ENCODE measurements around the gene NDUFV1.

The NDUFV1 gene

DNA sequence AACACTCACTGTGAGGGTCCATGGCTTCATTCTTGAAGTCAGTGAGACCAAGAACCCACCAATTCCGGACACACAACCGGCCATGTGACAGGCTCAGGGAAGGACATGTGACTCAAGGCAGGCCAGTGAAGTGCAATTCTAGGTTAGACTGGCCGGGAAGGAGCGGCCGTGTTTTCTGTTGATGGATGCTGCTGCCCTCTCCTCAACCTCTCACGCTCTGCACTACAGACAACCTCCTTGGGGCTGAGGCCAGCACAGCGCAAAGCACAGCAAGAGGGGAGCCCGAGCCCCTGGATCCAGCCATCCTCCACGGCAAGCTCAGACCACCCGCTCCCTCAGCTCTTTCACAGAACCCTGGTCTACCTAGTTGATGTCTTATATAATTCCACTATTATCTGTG, 20.2 kb downstream of the NDUFV1 start:
- no peak for TF ChIP-seq ZFX (IDR thresholded peaks at IDR 0.05; ENCODE audit: borderline replicate concordance)
- TF ChIP-seq, protein P1, sequence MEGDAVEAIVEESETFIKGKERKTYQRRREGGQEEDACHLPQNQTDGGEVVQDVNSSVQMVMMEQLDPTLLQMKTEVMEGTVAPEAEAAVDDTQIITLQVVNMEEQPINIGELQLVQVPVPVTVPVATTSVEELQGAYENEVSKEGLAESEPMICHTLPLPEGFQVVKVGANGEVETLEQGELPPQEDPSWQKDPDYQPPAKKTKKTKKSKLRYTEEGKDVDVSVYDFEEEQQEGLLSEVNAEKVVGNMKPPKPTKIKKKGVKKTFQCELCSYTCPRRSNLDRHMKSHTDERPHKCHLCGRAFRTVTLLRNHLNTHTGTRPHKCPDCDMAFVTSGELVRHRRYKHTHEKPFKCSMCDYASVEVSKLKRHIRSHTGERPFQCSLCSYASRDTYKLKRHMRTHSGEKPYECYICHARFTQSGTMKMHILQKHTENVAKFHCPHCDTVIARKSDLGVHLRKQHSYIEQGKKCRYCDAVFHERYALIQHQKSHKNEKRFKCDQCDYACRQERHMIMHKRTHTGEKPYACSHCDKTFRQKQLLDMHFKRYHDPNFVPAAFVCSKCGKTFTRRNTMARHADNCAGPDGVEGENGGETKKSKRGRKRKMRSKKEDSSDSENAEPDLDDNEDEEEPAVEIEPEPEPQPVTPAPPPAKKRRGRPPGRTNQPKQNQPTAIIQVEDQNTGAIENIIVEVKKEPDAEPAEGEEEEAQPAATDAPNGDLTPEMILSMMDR (IDR thresholded peaks at IDR 0.05): no peak
- peak overlapping the region; percentile 93 for H3K27ac ChIP-seq

DNA sequence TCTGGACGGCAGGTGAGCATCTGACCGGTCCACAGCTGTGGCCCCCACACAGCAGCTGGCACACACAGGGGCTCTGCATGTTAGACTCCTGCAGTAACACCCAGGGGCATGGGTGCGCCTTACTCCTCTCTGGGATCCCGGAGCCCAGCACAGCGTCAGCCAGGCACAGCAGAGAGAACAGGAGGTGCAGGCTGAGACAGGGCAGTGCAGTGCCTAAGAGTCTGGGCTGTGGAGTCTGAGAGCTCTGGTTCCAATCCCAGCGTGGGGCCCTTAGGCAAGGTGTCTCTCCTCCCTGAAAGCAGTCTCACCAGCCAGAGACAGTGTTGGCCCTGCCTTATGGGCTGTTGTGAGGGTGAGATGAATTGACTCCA, 20.7 kb downstream of the NDUFV1 start:
- no peak for TF ChIP-seq ZFX (IDR thresholded peaks at IDR 0.05; ENCODE audit: borderline replicate concordance)
- TF ChIP-seq, protein P1 (IDR thresholded peaks at IDR 0.05): no peak
- H3K27ac ChIP-seq: peak overlapping the region; percentile 93

DNA sequence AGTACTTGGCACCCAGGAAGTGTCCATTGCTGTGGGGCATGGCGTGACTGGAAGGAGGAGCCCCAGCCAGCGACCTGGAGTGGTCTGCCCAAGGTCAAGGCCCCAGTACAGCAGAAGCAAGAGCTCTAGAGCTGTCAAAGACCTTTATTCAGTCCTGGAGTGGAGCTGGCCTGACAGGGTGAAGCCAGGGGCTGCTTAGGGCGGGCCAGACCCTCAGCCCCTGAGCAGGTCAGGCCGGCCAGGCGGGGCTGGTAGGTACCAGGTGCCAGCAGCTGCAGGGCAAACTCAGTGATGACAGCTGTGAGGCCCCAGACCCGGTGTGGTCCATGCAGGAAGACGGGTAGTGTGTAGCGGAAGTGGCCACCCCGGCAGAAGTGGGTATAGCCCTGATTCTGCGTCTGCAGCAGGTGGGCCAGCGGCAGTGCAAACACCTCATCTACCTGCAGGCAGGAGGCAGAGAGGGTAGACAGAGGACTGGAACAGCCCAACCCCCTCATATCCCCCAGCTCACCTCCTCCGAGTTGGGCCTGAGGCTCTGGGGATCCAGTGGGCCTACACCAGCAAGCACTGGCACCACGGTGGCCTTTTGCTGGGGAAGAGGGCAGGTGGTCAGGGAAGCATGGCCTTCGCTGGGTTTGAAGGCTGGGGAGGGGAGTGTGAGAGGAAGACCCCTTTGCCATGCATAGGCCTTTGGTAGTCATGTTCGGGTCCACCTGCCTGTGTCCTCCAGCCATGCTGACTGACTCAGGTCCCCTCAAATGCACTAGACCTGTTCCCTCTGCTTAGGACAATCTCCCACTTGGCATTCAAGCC, 21.3 kb downstream of the NDUFV1 start:
- TF ChIP-seq ZFX (IDR thresholded peaks at IDR 0.05; ENCODE audit: borderline replicate concordance): no peak
- TF ChIP-seq, protein P1 (IDR thresholded peaks at IDR 0.05): no peak
- peak overlapping the region; percentile 93 for H3K27ac ChIP-seq

DNA sequence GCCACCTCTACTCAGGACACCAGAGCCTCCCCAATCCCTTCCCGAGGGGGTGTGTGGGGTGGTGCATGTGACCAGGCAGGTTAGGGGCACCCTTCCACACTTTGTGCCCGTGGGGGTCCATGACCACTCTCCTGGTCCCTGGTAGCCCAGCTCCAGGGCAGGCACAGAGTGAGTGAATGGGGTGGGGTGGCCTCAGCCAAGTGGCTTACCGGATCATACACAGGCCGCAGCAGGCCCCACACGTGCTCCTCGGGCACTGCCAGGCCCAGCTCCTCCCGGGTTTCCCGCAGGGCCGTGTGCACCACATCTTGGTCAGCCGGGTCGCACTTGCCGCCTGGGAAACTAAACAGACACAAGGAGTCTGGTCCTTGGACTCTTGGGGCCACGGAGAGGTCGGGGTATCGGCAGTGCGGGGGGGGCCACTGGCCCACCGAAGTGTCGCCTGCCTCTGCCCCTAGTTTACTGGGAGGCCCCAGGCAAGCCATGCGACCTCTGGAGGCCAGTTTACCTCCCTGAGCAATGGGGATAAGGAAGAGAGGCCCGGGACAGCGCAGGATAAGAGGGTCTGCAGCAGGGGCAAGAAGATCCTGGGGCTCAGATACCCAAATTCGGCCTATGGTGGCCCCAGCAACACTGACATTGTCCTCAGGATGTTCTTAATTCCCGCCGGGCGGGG, 22.1 kb downstream of the NDUFV1 start:
- peak overlapping the region; percentile 93 for H3K27ac ChIP-seq
- TF ChIP-seq ZFX (IDR thresholded peaks at IDR 0.05; ENCODE audit: borderline replicate concordance): no peak
- TF ChIP-seq, protein P1 (IDR thresholded peaks at IDR 0.05): no peak

DNA sequence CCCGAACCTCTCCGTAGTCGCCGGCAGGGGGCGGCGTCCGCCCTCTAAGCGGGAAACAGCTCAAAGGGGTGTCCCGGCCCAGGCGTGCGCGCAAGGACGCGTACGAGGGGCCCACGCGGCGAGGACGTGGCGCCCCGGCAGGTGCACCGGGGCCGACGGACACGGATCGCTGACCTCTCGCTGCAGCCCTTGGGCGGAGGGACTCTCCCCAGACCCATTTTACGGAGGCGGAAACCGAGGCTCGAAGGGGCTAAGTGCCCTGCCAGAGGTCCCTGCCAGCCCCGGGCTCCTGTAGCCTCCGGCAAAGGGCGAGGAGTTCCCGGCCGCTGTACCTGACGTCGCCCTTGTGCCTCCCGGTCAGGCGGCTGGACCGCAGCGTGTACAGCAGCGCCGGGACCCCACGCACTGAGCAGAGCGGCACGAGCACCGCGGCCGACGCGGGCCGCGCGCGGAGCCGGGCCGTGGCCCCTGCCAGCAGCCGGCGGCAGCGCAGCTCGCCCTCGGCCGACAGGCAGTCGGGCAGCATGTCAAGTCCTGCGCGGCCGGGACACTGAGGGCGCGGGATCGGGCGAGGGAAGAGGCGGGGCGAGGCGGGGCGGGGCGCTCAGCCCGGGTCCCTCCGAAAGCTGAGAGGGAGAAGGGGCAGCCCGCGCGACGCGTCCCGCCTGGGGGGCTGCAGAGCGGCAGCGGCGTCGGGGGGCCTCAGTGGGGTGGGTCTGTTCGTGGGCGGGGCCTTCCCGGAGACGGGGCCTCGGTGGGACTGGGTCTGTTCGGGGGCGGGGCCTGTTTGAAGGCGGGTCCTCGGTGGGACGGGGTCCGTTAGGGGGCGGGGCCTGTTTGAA, 22.9 kb downstream of the NDUFV1 start, which contains the start of gene NUDT8:
Gene NUDT8 (minus strand): TSS at position 552 of the 842 bp plus-strand sequence. CDS start 26 bp downstream, at position 526.
- peak within 1 kb of the TSS; percentile 93 for H3K27ac ChIP-seq
- TF ChIP-seq, protein P1 (IDR thresholded peaks at IDR 0.05): peak; percentile 92
- no peak for TF ChIP-seq ZFX (IDR thresholded peaks at IDR 0.05; ENCODE audit: borderline replicate concordance)

DNA sequence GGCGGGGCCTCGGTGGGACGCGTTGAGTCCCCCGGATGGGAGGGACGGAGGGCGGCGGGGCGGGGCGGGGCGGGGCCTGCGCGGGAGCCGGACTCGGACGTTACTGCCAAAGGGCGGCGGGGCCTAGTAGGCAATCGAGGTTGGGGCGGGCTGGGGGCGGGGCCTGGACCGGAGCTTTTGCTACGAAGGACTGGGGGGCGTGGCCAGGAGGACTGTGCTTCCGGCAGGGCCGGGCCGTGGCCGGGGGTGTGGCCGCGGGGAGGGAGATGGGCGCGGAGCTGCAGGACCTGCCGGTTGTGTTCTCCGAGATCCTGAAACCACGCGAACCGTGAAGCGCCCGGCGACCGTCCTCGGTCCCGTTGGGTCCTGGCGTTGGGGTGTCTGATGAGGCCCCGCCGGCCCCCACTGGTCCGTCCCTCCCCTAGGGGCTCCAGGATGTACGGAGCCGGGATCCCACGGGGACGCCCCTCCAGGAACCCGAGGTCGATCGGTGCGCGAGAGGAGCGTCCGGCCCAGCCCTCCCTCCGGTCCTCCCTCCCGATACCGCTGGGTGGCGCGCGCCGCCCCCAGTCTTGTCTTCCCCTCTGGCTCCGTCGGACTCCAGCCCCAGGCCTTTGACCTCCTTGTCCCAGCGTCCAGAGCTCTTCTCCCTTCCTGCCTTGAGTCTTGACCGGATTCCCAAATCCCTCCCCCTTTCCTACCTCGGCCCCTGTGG, 23.6 kb downstream of the NDUFV1 start:
- H3K27ac ChIP-seq: peak overlapping the region; percentile 93
- TF ChIP-seq ZFX (IDR thresholded peaks at IDR 0.05; ENCODE audit: borderline replicate concordance): no peak
- TF ChIP-seq, protein P1 (IDR thresholded peaks at IDR 0.05): peak; percentile 93
